ENCODE data around the gene TAS2R14.

- TF ChIP-seq ASH2L (IDR thresholded peaks at IDR 0.05; ENCODE audit: low read length), result no peak
- TF ChIP-seq TAF1 (IDR thresholded peaks at IDR 0.05; ENCODE audit: low read depth, low read length), result no peak
- TF ChIP-seq, protein P1, sequence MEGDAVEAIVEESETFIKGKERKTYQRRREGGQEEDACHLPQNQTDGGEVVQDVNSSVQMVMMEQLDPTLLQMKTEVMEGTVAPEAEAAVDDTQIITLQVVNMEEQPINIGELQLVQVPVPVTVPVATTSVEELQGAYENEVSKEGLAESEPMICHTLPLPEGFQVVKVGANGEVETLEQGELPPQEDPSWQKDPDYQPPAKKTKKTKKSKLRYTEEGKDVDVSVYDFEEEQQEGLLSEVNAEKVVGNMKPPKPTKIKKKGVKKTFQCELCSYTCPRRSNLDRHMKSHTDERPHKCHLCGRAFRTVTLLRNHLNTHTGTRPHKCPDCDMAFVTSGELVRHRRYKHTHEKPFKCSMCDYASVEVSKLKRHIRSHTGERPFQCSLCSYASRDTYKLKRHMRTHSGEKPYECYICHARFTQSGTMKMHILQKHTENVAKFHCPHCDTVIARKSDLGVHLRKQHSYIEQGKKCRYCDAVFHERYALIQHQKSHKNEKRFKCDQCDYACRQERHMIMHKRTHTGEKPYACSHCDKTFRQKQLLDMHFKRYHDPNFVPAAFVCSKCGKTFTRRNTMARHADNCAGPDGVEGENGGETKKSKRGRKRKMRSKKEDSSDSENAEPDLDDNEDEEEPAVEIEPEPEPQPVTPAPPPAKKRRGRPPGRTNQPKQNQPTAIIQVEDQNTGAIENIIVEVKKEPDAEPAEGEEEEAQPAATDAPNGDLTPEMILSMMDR (IDR thresholded peaks at IDR 0.05; ENCODE audit: control extremely low read depth in 1 of 3, insufficient read depth in 1 of 3, low read depth in 1 of 3, low read length in 3 of 3), result no peak
- no peak for TF ChIP-seq POLR2A (IDR thresholded peaks at IDR 0.05; ENCODE audit: control extremely low read depth in 1 of 2, low read depth in 2 of 2, low read length in 2 of 2)
- TF ChIP-seq, protein P2, sequence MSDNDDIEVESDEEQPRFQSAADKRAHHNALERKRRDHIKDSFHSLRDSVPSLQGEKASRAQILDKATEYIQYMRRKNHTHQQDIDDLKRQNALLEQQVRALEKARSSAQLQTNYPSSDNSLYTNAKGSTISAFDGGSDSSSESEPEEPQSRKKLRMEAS (IDR thresholded peaks at IDR 0.05), result 0 out of 2 replicates have a peak, but pooled peaks have one; percentile 19
- no peak for TF ChIP-seq RBBP5 (IDR thresholded peaks at IDR 0.05; ENCODE audit: borderline replicate concordance, low read depth, low read length)
- TF ChIP-seq EGR1 (IDR thresholded peaks at IDR 0.05; ENCODE audit: borderline replicate concordance, low read depth, low read length), result no peak
- TF ChIP-seq CHD2 (IDR thresholded peaks at IDR 0.05; ENCODE audit: low read length), result no peak
- no peak for TF ChIP-seq USF2 (IDR thresholded peaks at IDR 0.05; ENCODE audit: low read length)
- TF ChIP-seq, protein P3, sequence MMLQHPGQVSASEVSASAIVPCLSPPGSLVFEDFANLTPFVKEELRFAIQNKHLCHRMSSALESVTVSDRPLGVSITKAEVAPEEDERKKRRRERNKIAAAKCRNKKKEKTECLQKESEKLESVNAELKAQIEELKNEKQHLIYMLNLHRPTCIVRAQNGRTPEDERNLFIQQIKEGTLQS (IDR thresholded peaks at IDR 0.05; ENCODE audit: insufficient read depth, low read depth, low read length), result no peak
- no peak for TF ChIP-seq CBX5 (IDR thresholded peaks at IDR 0.05; ENCODE audit: low read depth, low read length)
These were observed 3.0 kb upstream of the TAS2R14 start for GRCh38 chr12:10941916-10942607.

All from H1 (cell line).